CD14-positive monocyte (primary cell): ENCODE data around the gene AATK. TPM values are rescaled to one million over a fixed set of nuclear protein-coding genes. Genes with fewer than 3 reads are reported as not detected.

Experiments used
- DNase-seq, 3 donors: peaks; one replicate each; pipeline ENCODE4 v3.0.0-alpha.2; 2011 to 2022
- H2AFZ ChIP-seq: 2 replicates; pipeline ENCODE4 v1.6.0; 2012; ENCODE audit warnings: mild to moderate bottlenecking, low read depth, low read length, inconsistent platforms; ENCODE audit not compliant: insufficient read depth, poor library complexity, severe bottlenecking
- H3K27ac ChIP-seq, 2 donors: 1 replicate in 1 of 2; 2 replicates in 1 of 2; pipeline ENCODE4 v1.5.1; 2012 to 2013; ENCODE audit warnings: low read length in 2 of 2, control low read depth in 1 of 2, inconsistent platforms in 1 of 2, low read depth in 1 of 2, mild to moderate bottlenecking in 1 of 2
- H3K27me3 ChIP-seq, 2 donors: one replicate each; pipeline versions ENCODE4 v1.6.0 to v1.6.1; 2011 to 2013; ENCODE audit warnings: low read length in 2 of 2; ENCODE audit not compliant: control insufficient read depth in 2 of 2, insufficient read depth in 2 of 2
- H3K36me3 ChIP-seq, 2 donors: replicated peaks in 1 of 2; 1 replicate in 1 of 2; 2 replicates in 1 of 2; pipeline versions ENCODE4 v1.5.1 to v1.6.1; 2012 to 2013; ENCODE audit warnings: low read length in 2 of 2, control low read depth in 1 of 2, inconsistent platforms in 1 of 2, mild to moderate bottlenecking in 1 of 2; ENCODE audit not compliant: insufficient read depth in 2 of 2, control insufficient read depth in 1 of 2
- H3K4me1 ChIP-seq, 2 donors: 1 replicate in 1 of 2; 2 replicates in 1 of 2; pipeline versions ENCODE4 v1.5.1 to v1.6.1; 2012 to 2013; ENCODE audit warnings: low read length in 2 of 2, control low read depth in 1 of 2, inconsistent platforms in 1 of 2, mild to moderate bottlenecking in 1 of 2, moderate library complexity in 1 of 2; ENCODE audit not compliant: insufficient read depth in 2 of 2, control insufficient read depth in 1 of 2
- H3K4me2 ChIP-seq: replicated peaks from 2 replicates; pipeline ENCODE3; 2012; ENCODE audit warnings: low read length, moderate library complexity, mild to moderate bottlenecking; ENCODE audit not compliant: poor library complexity, severe bottlenecking; ENCODE audit errors: extremely low read depth
- H3K4me3 ChIP-seq, 3 experiments: fragments of 200-600 bp in 1 of 3; sonication (generic) in 1 of 3; replicated peaks in 1 of 3; 1 replicate in 2 of 3; 2 replicates in 1 of 3; pipeline ENCODE4 v1.5.1; 2011 to 2013; ENCODE audit warnings: low read length in 3 of 3, mild to moderate bottlenecking in 3 of 3, control low read depth in 2 of 3, low read depth in 2 of 3, inconsistent platforms in 1 of 3, moderate library complexity in 1 of 3
- H3K79me2 ChIP-seq: 2 replicates; pipeline ENCODE4 v1.6.0; 2012; ENCODE audit warnings: mild to moderate bottlenecking, control low read depth, inconsistent platforms, low read length, moderate library complexity; ENCODE audit not compliant: insufficient read depth
- H3K9ac ChIP-seq: 2 replicates; pipeline ENCODE4 v1.6.0; 2017; ENCODE audit warnings: low read length, mild to moderate bottlenecking; ENCODE audit not compliant: insufficient read depth, poor library complexity, severe bottlenecking
- H3K9me3 ChIP-seq, 2 donors: replicated peaks in 1 of 2; 1 replicate in 1 of 2; 2 replicates in 1 of 2; pipeline versions ENCODE4 v1.5.1 to v1.6.1; 2012 to 2013; ENCODE audit warnings: low read length in 2 of 2, control low read depth in 1 of 2; ENCODE audit not compliant: control insufficient read depth in 1 of 2, insufficient read depth in 1 of 2
- H4K20me1 ChIP-seq: 2 replicates; pipeline ENCODE4 v1.6.0; 2012; ENCODE audit warnings: mild to moderate bottlenecking, low read length, control low read depth, moderate library complexity; ENCODE audit not compliant: insufficient read depth
- H3K27ac Mint-ChIP-seq, 7 donors: one replicate each; pipeline ENCODE4 v1.8.0; 2020; ENCODE audit warnings: mild to moderate bottlenecking in 7 of 7, mixed read lengths in 7 of 7, moderate library complexity in 6 of 7, inconsistent platforms in 2 of 7
- H3K27me3 Mint-ChIP-seq, 3 donors: one replicate each; pipeline ENCODE4 v1.8.0; 2021 to 2022; ENCODE audit warnings: low read depth in 3 of 3, mild to moderate bottlenecking in 3 of 3, mixed read lengths in 3 of 3, moderate library complexity in 3 of 3, inconsistent platforms in 1 of 3
- H3K36me3 Mint-ChIP-seq, 2 donors: one replicate each; pipeline ENCODE4 v1.8.0; 2020; ENCODE audit warnings: mixed read lengths in 2 of 2, inconsistent platforms in 1 of 2, mild to moderate bottlenecking in 1 of 2
- H3K4me1 Mint-ChIP-seq: one replicate; pipeline ENCODE4 v1.8.0; 2020; ENCODE audit warnings: mild to moderate bottlenecking, mixed read lengths
- H3K4me3 Mint-ChIP-seq, 2 donors: one replicate each; pipeline ENCODE4 v1.8.0; 2020; ENCODE audit warnings: mild to moderate bottlenecking in 2 of 2, mixed read lengths in 2 of 2, moderate library complexity in 1 of 2
- H3K9me3 Mint-ChIP-seq, 7 donors: one replicate each; pipeline ENCODE4 v1.8.0; 2020 to 2022; ENCODE audit warnings: mixed read lengths in 7 of 7, mild to moderate bottlenecking in 6 of 7, moderate library complexity in 6 of 7, inconsistent platforms in 2 of 7
- CTCF ChIP-seq: fragments of 200-600 bp; IDR thresholded peaks from one replicate; pipeline ENCODE4 v1.8.0; 2022; ENCODE audit warnings: antibody characterized with exemption, mild to moderate bottlenecking
- WGBS: methylation state at CpG from one replicate; pipeline ENCODE4 v1.1.5; 2013; ENCODE audit warnings: missing lambda C conversion rate; ENCODE audit not compliant: insufficient coverage; 5-methylcytosine and 5-hydroxymethylcytosine counted together
- intact Hi-C, 2 donors: fragments of 100-400 bp; cut with micrococcal nuclease; formaldehyde crosslinking; loops; one replicate each; pipeline versions ENCODE4 v1.15.0 to v1.15.1; 2023
- polyA plus RNA-seq, 3 donors: library from polyadenylated mRNA; depleted of rRNA in 1 of 3; unstranded in 2 of 3; stranded (reverse) in 1 of 3; fragments of 300-500 nt in 2 of 3; fragments of >200 nt in 1 of 3; fragmentation: Illumina TruSeq in 2 of 3; gene quantifications; 1 replicate in 2 of 3; 2 replicates in 1 of 3; pipeline ENCODE4 v1.2.3, GENCODE V29; 2012 to 2021

AATK gene
- polyA plus RNA-seq, 3 donors: 0.93 to 15.3 (median 2.0) TPM

DNA sequence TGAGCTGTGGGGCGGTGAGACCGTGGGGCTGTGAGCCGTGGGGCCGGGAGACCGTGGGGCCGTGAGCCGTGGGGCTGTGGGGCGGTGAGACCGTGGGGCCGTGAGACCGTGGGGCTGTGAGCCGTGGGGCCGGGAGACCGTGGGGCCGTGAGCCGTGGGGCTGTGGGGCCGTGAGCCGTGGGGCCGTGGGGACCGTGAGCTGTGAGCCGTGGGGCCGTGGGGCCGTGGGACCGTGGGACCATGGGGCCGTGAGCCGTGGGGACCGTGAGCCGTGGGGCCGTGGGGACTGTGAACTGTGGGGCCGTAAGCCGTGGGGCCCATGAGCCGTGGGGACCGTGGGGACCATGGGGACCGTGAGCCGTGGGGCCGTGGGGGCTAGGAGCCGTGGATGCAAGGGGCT lies 25.3 kb downstream of the AATK start:
- Histone ChIP-seq H3K4me1 (peaks cover 12 to 22% of the 10 kb centered on the region in 2 donors), H3K27me3 (no peaks in the 10 kb centered on the region), H3K4me2 (no peak overlapping the region), H2AFZ (no peak overlapping the region), H3K9ac (no peak overlapping the region), H3K4me3 (no peak overlapping the region), H4K20me1 (peaks cover 65% of the 10 kb centered on the region), H3K79me2 (no peaks in the 10 kb centered on the region), H3K36me3 (no peaks in the 10 kb centered on the region), H3K27ac (no peak overlapping the region), H3K9me3 (no peaks in the 10 kb centered on the region)
- no peak overlapping the region for H3K27ac Mint-ChIP-seq
- no peak overlapping the region for H3K4me3 Mint-ChIP-seq
- intact Hi-C loops: loop anchor here (5.0 kb wide), 3 partner anchors 47 to 342 kb away; partner anchors contain the start of gene CEP131 (in 1 of the 2)
- peaks cover 13% of the 10 kb centered on the region for H3K4me1 Mint-ChIP-seq
- no peak for TF ChIP-seq CTCF
- peaks cover 0 to 3% (median 2%) of the 10 kb centered on the region in 7 donors for H3K9me3 Mint-ChIP-seq
- peaks cover 1 to 2% (median 2%) of the 10 kb centered on the region in 3 donors for H3K27me3 Mint-ChIP-seq
- no peak for DNase-seq
- peaks cover 4 to 10% of the 10 kb centered on the region in 2 donors for H3K36me3 Mint-ChIP-seq
- 97% methylated on average over 24 of the region's 37 CpGs for WGBS

GRCh38 chr17:81140018-81140417 lies 26.0 kb downstream of the AATK start:
- H3K9ac ChIP-seq: no peak overlapping the region
- peaks cover 12 to 22% of the 10 kb centered on the region in 2 donors for H3K4me1 ChIP-seq
- no peak overlapping the region for H3K4me2 ChIP-seq
- Mint-ChIP-seq H3K4me3 (no peak overlapping the region), H3K27me3 (peaks cover 2 to 3% (median 2%) of the 10 kb centered on the region in 3 donors), H3K36me3 (peaks cover 3 to 4% of the 10 kb centered on the region in 2 donors), H3K4me1 (peaks cover 11% of the 10 kb centered on the region), H3K27ac (no peak overlapping the region), H3K9me3 (peaks cover 0 to 3% (median 2%) of the 10 kb centered on the region in 7 donors)
- H2AFZ ChIP-seq: no peak overlapping the region
- no peaks in the 10 kb centered on the region for H3K79me2 ChIP-seq
- no peaks in the 10 kb centered on the region for H3K9me3 ChIP-seq
- peaks cover 72% of the 10 kb centered on the region for H4K20me1 ChIP-seq
- H3K27ac ChIP-seq: no peak overlapping the region
- H3K4me3 ChIP-seq: no peak overlapping the region
- H3K27me3 ChIP-seq: no peaks in the 10 kb centered on the region
- no peak for DNase-seq
- WGBS: 97% methylated on average over 5 of the region's 8 CpGs
- intact Hi-C loops: loop anchor here (5.0 kb wide), 3 partner anchors 47 to 342 kb away; partner anchors contain the start of gene CEP131 (in 1 of the 2)
- no peaks in the 10 kb centered on the region for H3K36me3 ChIP-seq
- no peak for TF ChIP-seq CTCF
